GM23338 (cell line): ENCODE results near the gene CD300LB. TPM values are rescaled to one million over a fixed set of nuclear protein-coding genes. Genes with fewer than 3 reads are reported as not detected.

Experiments
- ATAC-seq: fragments of 200-7000 bp; cut with Tn5 transposase; 3 replicates; pipeline ENCODE4 v1.9.1; 2020
- DNase-seq: peaks from one replicate; pipeline ENCODE4 v3.0.0-alpha.2; 2015; ENCODE audit warnings: low spot score
- H2AFZ ChIP-seq: fragments of 200-600 bp; sonication (generic); 2 replicates; pipeline ENCODE4 v1.8.0; 2016; ENCODE audit warnings: antibody characterized with exemption, mild to moderate bottlenecking, moderate library complexity
- H3F3A ChIP-seq: fragments of 200-600 bp; sonication (generic); replicated peaks from 2 replicates; pipeline ENCODE4 v1.8.0; 2017; ENCODE audit warnings: antibody characterized with exemption, mixed run types, low read depth
- H3K27ac ChIP-seq: fragments of 200-600 bp; sonication (generic); 2 replicates; pipeline ENCODE4 v1.6.1; 2016; ENCODE audit warnings: low read depth
- H3K27me3 ChIP-seq: fragments of 200-600 bp; sonication (generic); 2 replicates; pipeline ENCODE4 v1.8.0; 2016; ENCODE audit warnings: mild to moderate bottlenecking, mixed run types, moderate library complexity; ENCODE audit not compliant: insufficient read depth
- H3K36me3 ChIP-seq: fragments of 200-600 bp; sonication (generic); 2 replicates; pipeline ENCODE4 v1.8.0; 2016; ENCODE audit warnings: mild to moderate bottlenecking; ENCODE audit not compliant: insufficient read depth
- H3K4me1 ChIP-seq: fragments of 200-600 bp; sonication (generic); 2 replicates; pipeline ENCODE4 v1.8.0; 2016; ENCODE audit warnings: mild to moderate bottlenecking, moderate library complexity; ENCODE audit not compliant: insufficient read depth
- H3K4me2 ChIP-seq: fragments of 200-600 bp; sonication (generic); 2 replicates; pipeline ENCODE4 v1.7.1; 2017; ENCODE audit warnings: mixed run types
- H3K4me3 ChIP-seq: fragments of 200-600 bp; sonication (generic); 2 replicates; pipeline ENCODE4 v1.6.1; 2016; ENCODE audit warnings: mixed run types
- H3K79me2 ChIP-seq: fragments of 200-600 bp; sonication (generic); replicated peaks from 2 replicates; pipeline ENCODE4 v1.8.0; 2017; ENCODE audit warnings: mild to moderate bottlenecking; ENCODE audit not compliant: insufficient read depth
- H3K9me2 ChIP-seq: fragments of 200-600 bp; sonication (generic); 2 replicates; pipeline ENCODE4 v1.8.0; 2017; ENCODE audit not compliant: insufficient read depth
- H4K20me1 ChIP-seq: fragments of 200-600 bp; sonication (generic); replicated peaks from 2 replicates; pipeline ENCODE4 v1.8.0; 2017; ENCODE audit warnings: mild to moderate bottlenecking; ENCODE audit not compliant: insufficient read depth
- H3K27ac Mint-ChIP-seq: 2 replicates; pipeline ENCODE4 v1.8.0; 2020; ENCODE audit warnings: inconsistent platforms, mild to moderate bottlenecking, moderate library complexity, mixed read lengths
- H3K27me3 Mint-ChIP-seq: 3 replicates; pipeline ENCODE4 v1.8.0; 2022; ENCODE audit warnings: low read depth, mild to moderate bottlenecking, moderate library complexity, mixed read lengths, inconsistent platforms; ENCODE audit not compliant: insufficient read depth, poor library complexity
- H3K36me3 Mint-ChIP-seq: 3 replicates; pipeline ENCODE4 v1.8.0; 2021; ENCODE audit warnings: low read depth, mild to moderate bottlenecking, inconsistent platforms, moderate library complexity, mixed read lengths
- H3K4me1 Mint-ChIP-seq: 3 replicates; pipeline ENCODE4 v1.8.0; 2020; ENCODE audit warnings: mild to moderate bottlenecking, inconsistent platforms, mixed read lengths
- H3K4me3 Mint-ChIP-seq: 3 replicates; pipeline ENCODE4 v1.8.0; 2021; ENCODE audit warnings: moderate library complexity, mild to moderate bottlenecking, inconsistent platforms, mixed read lengths
- H3K9me3 Mint-ChIP-seq: 3 replicates; pipeline ENCODE4 v1.8.0; 2020; ENCODE audit warnings: moderate library complexity, mild to moderate bottlenecking, inconsistent platforms, mixed read lengths
- CREB1 ChIP-seq: fragments of 250-450 bp; sonication (Bioruptor Pico); IDR thresholded peaks from 2 replicates; pipeline ENCODE4 v1.5.0; 2020; ENCODE audit warnings: low read depth, mild to moderate bottlenecking, moderate library complexity
- EZH2 ChIP-seq: fragments of 200-600 bp; sonication (generic); IDR thresholded peaks from one replicate; pipeline ENCODE4 v1.8.0; 2017; ENCODE audit warnings: antibody characterized with exemption, mild to moderate bottlenecking, low read depth; ENCODE audit not compliant: unreplicated experiment
- EZH2phosphoT487 ChIP-seq: fragments of 200-600 bp; sonication (generic); IDR thresholded peaks from one replicate; pipeline ENCODE4 v1.8.1; 2018; ENCODE audit warnings: antibody characterized with exemption; ENCODE audit not compliant: unreplicated experiment
- JUNB ChIP-seq: IDR thresholded peaks from one replicate; pipeline ENCODE4 v1.6.1; 2016; ENCODE audit warnings: antibody characterized with exemption; ENCODE audit not compliant: unreplicated experiment
- NANOG ChIP-seq: IDR thresholded peaks from 2 replicates; pipeline ENCODE4 v1.6.1; 2016; ENCODE audit warnings: antibody characterized with exemption, borderline replicate concordance
- POLR2AphosphoS5 ChIP-seq: IDR thresholded peaks from 2 replicates; pipeline ENCODE4 v1.6.1; 2016; ENCODE audit warnings: antibody characterized with exemption, low read depth
- STAT1 ChIP-seq: IDR thresholded peaks from one replicate; pipeline ENCODE4 v1.6.1; 2016; ENCODE audit warnings: antibody characterized with exemption; ENCODE audit not compliant: unreplicated experiment
- ZNF114 ChIP-seq: fragments of 250-450 bp; sonication (Bioruptor Pico); IDR thresholded peaks from 2 replicates; pipeline ENCODE4 v1.5.0; 2020; ENCODE audit warnings: mild to moderate bottlenecking, moderate library complexity
- ZNF331 ChIP-seq: fragments of 250-450 bp; sonication (Bioruptor Pico); IDR thresholded peaks from 2 replicates; pipeline ENCODE4 v1.5.0; 2020; ENCODE audit warnings: low read depth, mild to moderate bottlenecking, moderate library complexity
- polyA plus RNA-seq: library from polyadenylated mRNA; unstranded; fragments of >200 nt; fragmentation: Nextera tagmentation; extraction: Ambion mirVana; gene quantifications from 2 replicates; pipeline ENCODE4 v1.2.1, GENCODE V29; 2016
- total RNA-seq: library from RNA; depleted of rRNA; stranded (reverse); fragments of >200 nt; shearing (Covaris generic); gene quantifications from 2 replicates; pipeline ENCODE4 v1.2.3, GENCODE V29; 2014
- TF ChIP-seq, protein P1 (sequence below): IDR thresholded peaks from 2 replicates; pipeline ENCODE4 v1.6.1; 2016; ENCODE audit warnings: antibody characterized with exemption
- TF ChIP-seq, protein P2 (sequence below): IDR thresholded peaks from one replicate; pipeline ENCODE4 v1.6.1; 2018; ENCODE audit warnings: antibody characterized with exemption; ENCODE audit not compliant: unreplicated experiment
- TF ChIP-seq, protein P3 (sequence below): fragments of 250-450 bp; sonication (Bioruptor Pico); IDR thresholded peaks from 2 replicates; pipeline ENCODE4 v1.5.0; 2020; ENCODE audit warnings: mild to moderate bottlenecking, moderate library complexity
- TF ChIP-seq, protein P4 (sequence below), 2 experiments: fragments of 200-600 bp in 1 of 2; sonication (generic) in 1 of 2; conservative IDR thresholded peaks; 2 replicates each; pipeline versions ENCODE4 v1.5.1 to v1.6.1; 2016 to 2017; ENCODE audit warnings: antibody characterized with exemption in 2 of 2, low read depth in 2 of 2, mild to moderate bottlenecking in 2 of 2, moderate library complexity in 1 of 2

The CD300LB gene
- total and polyA plus RNA-seq, 2 experiments from 2014 or later: not detected

DNA sequence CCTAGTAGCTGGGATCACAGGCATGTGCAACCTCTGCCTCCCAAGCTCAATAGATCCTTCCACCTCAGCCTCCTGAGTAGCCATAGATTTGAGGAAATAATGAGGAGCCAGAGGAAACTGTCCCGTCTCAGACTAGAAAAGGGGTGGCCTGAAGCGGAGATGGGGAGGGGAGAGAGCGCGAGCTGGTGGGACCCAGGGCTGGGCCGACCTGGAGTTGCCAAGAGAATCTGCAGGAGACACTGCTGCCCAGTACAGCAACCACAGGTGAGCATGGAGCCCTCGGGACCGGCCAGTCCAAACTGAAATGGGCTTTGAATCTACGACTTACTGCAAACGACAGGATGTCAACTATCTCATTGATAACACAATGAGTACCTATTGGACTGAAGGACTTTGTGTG lies 40.6 kb downstream of the CD300LB start:
- Histone ChIP-seq H4K20me1 (no peaks in the 10 kb centered on the region), H3K27me3 (no peaks in the 10 kb centered on the region), H3K4me3 (no peak overlapping the region), H3K27ac (no peak overlapping the region), H2AFZ (no peak overlapping the region), H3K36me3 (no peaks in the 10 kb centered on the region), H3F3A (no peaks in the 10 kb centered on the region), H3K4me1 (no peaks in the 10 kb centered on the region; the same call in 1 of the 2 replicates), H3K4me2 (no peak overlapping the region), H3K79me2 (no peaks in the 10 kb centered on the region), H3K9me2 (no peaks in the 10 kb centered on the region)
- peaks cover 2% of the 10 kb centered on the region for H3K27me3 Mint-ChIP-seq
- no peak overlapping the region for H3K27ac Mint-ChIP-seq
- peaks cover 7% of the 10 kb centered on the region; the same call in 2 of the 3 replicates for H3K36me3 Mint-ChIP-seq
- DNase-seq (no peak), ATAC-seq (no peak)
- H3K9me3 Mint-ChIP-seq: peaks cover 23% of the 10 kb centered on the region
- H3K4me3 Mint-ChIP-seq: no peak overlapping the region
- no peaks in the 10 kb centered on the region; the same call in 2 of the 3 replicates for H3K4me1 Mint-ChIP-seq
- no peak for TF ChIP-seq ZNF114 (CRISPR knock-in tag)
- TF ChIP-seq, protein P1, sequence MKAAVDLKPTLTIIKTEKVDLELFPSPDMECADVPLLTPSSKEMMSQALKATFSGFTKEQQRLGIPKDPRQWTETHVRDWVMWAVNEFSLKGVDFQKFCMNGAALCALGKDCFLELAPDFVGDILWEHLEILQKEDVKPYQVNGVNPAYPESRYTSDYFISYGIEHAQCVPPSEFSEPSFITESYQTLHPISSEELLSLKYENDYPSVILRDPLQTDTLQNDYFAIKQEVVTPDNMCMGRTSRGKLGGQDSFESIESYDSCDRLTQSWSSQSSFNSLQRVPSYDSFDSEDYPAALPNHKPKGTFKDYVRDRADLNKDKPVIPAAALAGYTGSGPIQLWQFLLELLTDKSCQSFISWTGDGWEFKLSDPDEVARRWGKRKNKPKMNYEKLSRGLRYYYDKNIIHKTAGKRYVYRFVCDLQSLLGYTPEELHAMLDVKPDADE: no peak
- TF ChIP-seq POLR2AphosphoS5: no peak
- no peak for TF ChIP-seq EZH2phosphoT487
- no peak for TF ChIP-seq STAT1
- no peak for TF ChIP-seq EZH2
- TF ChIP-seq, protein P2, sequence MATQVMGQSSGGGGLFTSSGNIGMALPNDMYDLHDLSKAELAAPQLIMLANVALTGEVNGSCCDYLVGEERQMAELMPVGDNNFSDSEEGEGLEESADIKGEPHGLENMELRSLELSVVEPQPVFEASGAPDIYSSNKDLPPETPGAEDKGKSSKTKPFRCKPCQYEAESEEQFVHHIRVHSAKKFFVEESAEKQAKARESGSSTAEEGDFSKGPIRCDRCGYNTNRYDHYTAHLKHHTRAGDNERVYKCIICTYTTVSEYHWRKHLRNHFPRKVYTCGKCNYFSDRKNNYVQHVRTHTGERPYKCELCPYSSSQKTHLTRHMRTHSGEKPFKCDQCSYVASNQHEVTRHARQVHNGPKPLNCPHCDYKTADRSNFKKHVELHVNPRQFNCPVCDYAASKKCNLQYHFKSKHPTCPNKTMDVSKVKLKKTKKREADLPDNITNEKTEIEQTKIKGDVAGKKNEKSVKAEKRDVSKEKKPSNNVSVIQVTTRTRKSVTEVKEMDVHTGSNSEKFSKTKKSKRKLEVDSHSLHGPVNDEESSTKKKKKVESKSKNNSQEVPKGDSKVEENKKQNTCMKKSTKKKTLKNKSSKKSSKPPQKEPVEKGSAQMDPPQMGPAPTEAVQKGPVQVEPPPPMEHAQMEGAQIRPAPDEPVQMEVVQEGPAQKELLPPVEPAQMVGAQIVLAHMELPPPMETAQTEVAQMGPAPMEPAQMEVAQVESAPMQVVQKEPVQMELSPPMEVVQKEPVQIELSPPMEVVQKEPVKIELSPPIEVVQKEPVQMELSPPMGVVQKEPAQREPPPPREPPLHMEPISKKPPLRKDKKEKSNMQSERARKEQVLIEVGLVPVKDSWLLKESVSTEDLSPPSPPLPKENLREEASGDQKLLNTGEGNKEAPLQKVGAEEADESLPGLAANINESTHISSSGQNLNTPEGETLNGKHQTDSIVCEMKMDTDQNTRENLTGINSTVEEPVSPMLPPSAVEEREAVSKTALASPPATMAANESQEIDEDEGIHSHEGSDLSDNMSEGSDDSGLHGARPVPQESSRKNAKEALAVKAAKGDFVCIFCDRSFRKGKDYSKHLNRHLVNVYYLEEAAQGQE: no peak
- no peak for TF ChIP-seq ZNF331 (CRISPR knock-in tag)
- no peak for TF ChIP-seq JUNB
- TF ChIP-seq, protein P3, sequence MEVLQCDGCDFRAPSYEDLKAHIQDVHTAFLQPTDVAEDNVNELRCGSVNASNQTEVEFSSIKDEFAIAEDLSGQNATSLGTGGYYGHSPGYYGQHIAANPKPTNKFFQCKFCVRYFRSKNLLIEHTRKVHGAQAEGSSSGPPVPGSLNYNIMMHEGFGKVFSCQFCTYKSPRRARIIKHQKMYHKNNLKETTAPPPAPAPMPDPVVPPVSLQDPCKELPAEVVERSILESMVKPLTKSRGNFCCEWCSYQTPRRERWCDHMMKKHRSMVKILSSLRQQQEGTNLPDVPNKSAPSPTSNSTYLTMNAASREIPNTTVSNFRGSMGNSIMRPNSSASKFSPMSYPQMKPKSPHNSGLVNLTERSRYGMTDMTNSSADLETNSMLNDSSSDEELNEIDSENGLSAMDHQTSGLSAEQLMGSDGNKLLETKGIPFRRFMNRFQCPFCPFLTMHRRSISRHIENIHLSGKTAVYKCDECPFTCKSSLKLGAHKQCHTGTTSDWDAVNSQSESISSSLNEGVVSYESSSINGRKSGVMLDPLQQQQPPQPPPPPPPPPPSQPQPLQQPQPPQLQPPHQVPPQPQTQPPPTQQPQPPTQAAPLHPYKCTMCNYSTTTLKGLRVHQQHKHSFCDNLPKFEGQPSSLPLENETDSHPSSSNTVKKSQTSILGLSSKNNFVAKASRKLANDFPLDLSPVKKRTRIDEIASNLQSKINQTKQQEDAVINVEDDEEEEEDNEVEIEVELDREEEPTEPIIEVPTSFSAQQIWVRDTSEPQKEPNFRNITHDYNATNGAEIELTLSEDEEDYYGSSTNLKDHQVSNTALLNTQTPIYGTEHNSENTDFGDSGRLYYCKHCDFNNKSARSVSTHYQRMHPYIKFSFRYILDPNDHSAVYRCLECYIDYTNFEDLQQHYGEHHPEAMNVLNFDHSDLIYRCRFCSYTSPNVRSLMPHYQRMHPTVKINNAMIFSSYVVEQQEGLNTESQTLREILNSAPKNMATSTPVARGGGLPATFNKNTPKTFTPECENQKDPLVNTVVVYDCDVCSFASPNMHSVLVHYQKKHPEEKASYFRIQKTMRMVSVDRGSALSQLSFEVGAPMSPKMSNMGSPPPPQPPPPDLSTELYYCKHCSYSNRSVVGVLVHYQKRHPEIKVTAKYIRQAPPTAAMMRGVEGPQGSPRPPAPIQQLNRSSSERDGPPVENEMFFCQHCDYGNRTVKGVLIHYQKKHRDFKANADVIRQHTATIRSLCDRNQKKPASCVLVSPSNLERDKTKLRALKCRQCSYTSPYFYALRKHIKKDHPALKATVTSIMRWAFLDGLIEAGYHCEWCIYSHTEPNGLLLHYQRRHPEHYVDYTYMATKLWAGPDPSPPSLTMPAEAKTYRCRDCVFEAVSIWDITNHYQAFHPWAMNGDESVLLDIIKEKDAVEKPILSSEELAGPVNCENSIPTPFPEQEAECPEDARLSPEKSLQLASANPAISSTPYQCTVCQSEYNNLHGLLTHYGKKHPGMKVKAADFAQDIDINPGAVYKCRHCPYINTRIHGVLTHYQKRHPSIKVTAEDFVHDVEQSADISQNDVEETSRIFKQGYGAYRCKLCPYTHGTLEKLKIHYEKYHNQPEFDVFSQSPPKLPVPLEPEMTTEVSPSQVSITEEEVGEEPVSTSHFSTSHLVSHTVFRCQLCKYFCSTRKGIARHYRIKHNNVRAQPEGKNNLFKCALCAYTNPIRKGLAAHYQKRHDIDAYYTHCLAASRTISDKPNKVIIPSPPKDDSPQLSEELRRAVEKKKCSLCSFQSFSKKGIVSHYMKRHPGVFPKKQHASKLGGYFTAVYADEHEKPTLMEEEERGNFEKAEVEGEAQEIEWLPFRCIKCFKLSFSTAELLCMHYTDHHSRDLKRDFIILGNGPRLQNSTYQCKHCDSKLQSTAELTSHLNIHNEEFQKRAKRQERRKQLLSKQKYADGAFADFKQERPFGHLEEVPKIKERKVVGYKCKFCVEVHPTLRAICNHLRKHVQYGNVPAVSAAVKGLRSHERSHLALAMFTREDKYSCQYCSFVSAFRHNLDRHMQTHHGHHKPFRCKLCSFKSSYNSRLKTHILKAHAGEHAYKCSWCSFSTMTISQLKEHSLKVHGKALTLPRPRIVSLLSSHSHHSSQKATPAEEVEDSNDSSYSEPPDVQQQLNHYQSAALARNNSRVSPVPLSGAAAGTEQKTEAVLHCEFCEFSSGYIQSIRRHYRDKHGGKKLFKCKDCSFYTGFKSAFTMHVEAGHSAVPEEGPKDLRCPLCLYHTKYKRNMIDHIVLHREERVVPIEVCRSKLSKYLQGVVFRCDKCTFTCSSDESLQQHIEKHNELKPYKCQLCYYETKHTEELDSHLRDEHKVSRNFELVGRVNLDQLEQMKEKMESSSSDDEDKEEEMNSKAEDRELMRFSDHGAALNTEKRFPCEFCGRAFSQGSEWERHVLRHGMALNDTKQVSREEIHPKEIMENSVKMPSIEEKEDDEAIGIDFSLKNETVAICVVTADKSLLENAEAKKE (CRISPR knock-in tag): no peak
- no peak for TF ChIP-seq NANOG
- TF ChIP-seq, protein P4, sequence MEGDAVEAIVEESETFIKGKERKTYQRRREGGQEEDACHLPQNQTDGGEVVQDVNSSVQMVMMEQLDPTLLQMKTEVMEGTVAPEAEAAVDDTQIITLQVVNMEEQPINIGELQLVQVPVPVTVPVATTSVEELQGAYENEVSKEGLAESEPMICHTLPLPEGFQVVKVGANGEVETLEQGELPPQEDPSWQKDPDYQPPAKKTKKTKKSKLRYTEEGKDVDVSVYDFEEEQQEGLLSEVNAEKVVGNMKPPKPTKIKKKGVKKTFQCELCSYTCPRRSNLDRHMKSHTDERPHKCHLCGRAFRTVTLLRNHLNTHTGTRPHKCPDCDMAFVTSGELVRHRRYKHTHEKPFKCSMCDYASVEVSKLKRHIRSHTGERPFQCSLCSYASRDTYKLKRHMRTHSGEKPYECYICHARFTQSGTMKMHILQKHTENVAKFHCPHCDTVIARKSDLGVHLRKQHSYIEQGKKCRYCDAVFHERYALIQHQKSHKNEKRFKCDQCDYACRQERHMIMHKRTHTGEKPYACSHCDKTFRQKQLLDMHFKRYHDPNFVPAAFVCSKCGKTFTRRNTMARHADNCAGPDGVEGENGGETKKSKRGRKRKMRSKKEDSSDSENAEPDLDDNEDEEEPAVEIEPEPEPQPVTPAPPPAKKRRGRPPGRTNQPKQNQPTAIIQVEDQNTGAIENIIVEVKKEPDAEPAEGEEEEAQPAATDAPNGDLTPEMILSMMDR (conservative IDR thresholded peaks at IDR 0.05; ENCODE audit: low read depth in 2 of 2): no peak
- no peak for TF ChIP-seq CREB1
